H9 (cell line): Measurements from ENCODE around the gene SEMA4D. TPM values are rescaled to one million over a fixed set of nuclear protein-coding genes. Genes with fewer than 3 reads are reported as not detected.
A peak's percentile ranks its signal among the peaks of the same experiment; 100 is the strongest.

ENCODE experiments used
- DNase-seq: peaks from one replicate; pipeline ENCODE4 v3.0.0-alpha.2; 2017
- H2AFZ ChIP-seq: one replicate; pipeline ENCODE4 v1.6.1; 2013; ENCODE audit warnings: mild to moderate bottlenecking, low read length, control low read depth, moderate library complexity
- H2AK5ac ChIP-seq: 2 replicates; pipeline ENCODE4 v1.6.1; 2013; ENCODE audit warnings: low read length, control low read depth, mixed read lengths; ENCODE audit not compliant: insufficient read length
- H2BK120ac ChIP-seq: one replicate; pipeline ENCODE4 v1.6.1; 2013; ENCODE audit warnings: low read depth, mild to moderate bottlenecking, low read length, control low read depth, inconsistent platforms; ENCODE audit not compliant: poor library complexity, severe bottlenecking
- H2BK12ac ChIP-seq: 2 replicates; pipeline ENCODE4 v1.6.1; 2013; ENCODE audit warnings: low read length, control low read depth, mixed read lengths, low read depth; ENCODE audit not compliant: insufficient read length
- H2BK15ac ChIP-seq: 2 replicates; pipeline ENCODE4 v1.6.1; 2013; ENCODE audit warnings: low read depth, low read length, control low read depth
- H2BK20ac ChIP-seq: one replicate; pipeline ENCODE4 v1.6.1; 2013; ENCODE audit warnings: low read depth, mild to moderate bottlenecking, low read length, control low read depth, inconsistent platforms; ENCODE audit not compliant: poor library complexity, severe bottlenecking
- H2BK5ac ChIP-seq: 2 replicates; pipeline ENCODE4 v1.6.1; 2013; ENCODE audit warnings: low read length, control low read depth, mixed read lengths; ENCODE audit not compliant: insufficient read length
- H3K14ac ChIP-seq: 2 replicates; pipeline ENCODE4 v1.6.1; 2013; ENCODE audit warnings: low read length, control low read depth; ENCODE audit not compliant: insufficient read depth
- H3K18ac ChIP-seq: 2 replicates; pipeline ENCODE4 v1.6.1; 2013; ENCODE audit warnings: low read depth, mild to moderate bottlenecking, mixed read lengths, low read length, control low read depth; ENCODE audit not compliant: insufficient read length
- H3K23ac ChIP-seq: 2 replicates; pipeline ENCODE4 v1.6.1; 2013; ENCODE audit warnings: low read length, control low read depth, mixed read lengths, low read depth; ENCODE audit not compliant: insufficient read length
- H3K23me2 ChIP-seq: 2 replicates; pipeline ENCODE4 v1.6.1; 2013; ENCODE audit warnings: low read depth, mild to moderate bottlenecking, mixed read lengths, low read length, control low read depth; ENCODE audit not compliant: insufficient read length, poor library complexity, severe bottlenecking
- H3K27ac ChIP-seq: 2 replicates; pipeline ENCODE4 v1.5.1; 2013; ENCODE audit warnings: low read length, control low read depth, mixed read lengths, low read depth; ENCODE audit not compliant: insufficient read length
- H3K27me3 ChIP-seq: 2 replicates; pipeline ENCODE4 v1.6.1; 2013; ENCODE audit warnings: low read length, control low read depth, inconsistent platforms; ENCODE audit not compliant: insufficient read depth
- H3K4ac ChIP-seq: 2 replicates; pipeline ENCODE4 v1.6.1; 2013; ENCODE audit warnings: low read depth, mild to moderate bottlenecking, control low read depth, inconsistent platforms, low read length, moderate library complexity
- H3K4me1 ChIP-seq: 2 replicates; pipeline ENCODE4 v1.6.1; 2013; ENCODE audit warnings: low read length, control low read depth, inconsistent platforms; ENCODE audit not compliant: insufficient read depth
- H3K4me2 ChIP-seq: 2 replicates; pipeline ENCODE4 v1.6.1; 2013; ENCODE audit warnings: low read length, control low read depth, mixed read lengths; ENCODE audit not compliant: insufficient read length, insufficient read depth
- H3K56ac ChIP-seq: 2 replicates; pipeline ENCODE4 v1.6.1; 2013; ENCODE audit warnings: low read depth, mild to moderate bottlenecking, mixed read lengths, low read length, control low read depth; ENCODE audit not compliant: insufficient read length
- H3K79me1 ChIP-seq: 2 replicates; pipeline ENCODE4 v1.6.1; 2013; ENCODE audit warnings: low read depth, mild to moderate bottlenecking, moderate library complexity, low read length, control low read depth, inconsistent platforms; ENCODE audit not compliant: insufficient read depth, poor library complexity, severe bottlenecking
- H3K79me2 ChIP-seq: 2 replicates; pipeline ENCODE4 v1.6.1; 2013; ENCODE audit warnings: low read length, control low read depth, inconsistent platforms; ENCODE audit not compliant: insufficient read depth
- H3K9ac ChIP-seq: 2 replicates; pipeline ENCODE4 v1.6.1; 2013; ENCODE audit warnings: low read length, control low read depth, mixed read lengths; ENCODE audit not compliant: insufficient read length; ENCODE audit errors: extremely low read depth
- H3K9me3 ChIP-seq: one replicate; pipeline ENCODE4 v1.6.1; 2013; ENCODE audit warnings: low read depth, low read length, inconsistent platforms; ENCODE audit not compliant: control insufficient read depth
- H3T11ph ChIP-seq: one replicate; pipeline ENCODE4 v1.6.1; 2013; ENCODE audit warnings: mild to moderate bottlenecking, low read length, control low read depth, inconsistent platforms
- H4K20me1 ChIP-seq: one replicate; pipeline ENCODE4 v1.6.1; 2013; ENCODE audit not compliant: control insufficient read depth, insufficient read length, insufficient read depth
- H4K5ac ChIP-seq: 2 replicates; pipeline ENCODE4 v1.6.1; 2013; ENCODE audit warnings: low read depth, mild to moderate bottlenecking, mixed read lengths, low read length, control low read depth; ENCODE audit not compliant: insufficient read length
- H4K8ac ChIP-seq: replicated peaks from 2 replicates; pipeline ENCODE4 v1.6.1; 2013; ENCODE audit warnings: low read length, control low read depth, mixed read lengths, low read depth; ENCODE audit not compliant: insufficient read length
- H4K91ac ChIP-seq: 2 replicates; pipeline ENCODE4 v1.6.1; 2013; ENCODE audit warnings: low read depth, mild to moderate bottlenecking, moderate library complexity, mixed read lengths, low read length, control low read depth; ENCODE audit not compliant: insufficient read length
- H3K27ac Mint-ChIP-seq, 3 experiments: 2 replicates in 2 of 3; 3 replicates in 1 of 3; pipeline ENCODE4 v1.8.0; 2020 to 2021; ENCODE audit warnings: mixed read lengths in 3 of 3, mild to moderate bottlenecking in 1 of 3, moderate library complexity in 1 of 3
- H3K27me3 Mint-ChIP-seq: 2 replicates; pipeline ENCODE4 v1.8.0; 2021; ENCODE audit warnings: low read depth, mild to moderate bottlenecking, moderate library complexity, mixed read lengths
- H3K36me3 Mint-ChIP-seq, 3 experiments: 2 replicates in 2 of 3; 3 replicates in 1 of 3; pipeline ENCODE4 v1.8.0; 2020 to 2021; ENCODE audit warnings: low read depth in 3 of 3, mixed read lengths in 3 of 3; ENCODE audit not compliant: insufficient read depth in 1 of 3
- H3K4me1 Mint-ChIP-seq, 2 experiments: 2 replicates each; pipeline ENCODE4 v1.8.0; 2020; ENCODE audit warnings: mixed read lengths in 2 of 2
- H3K4me3 Mint-ChIP-seq, 2 experiments: 2 replicates in 1 of 2; 3 replicates in 1 of 2; pipeline ENCODE4 v1.8.0; 2020 to 2021; ENCODE audit warnings: mild to moderate bottlenecking in 2 of 2, mixed read lengths in 2 of 2, moderate library complexity in 1 of 2
- H3K9me3 Mint-ChIP-seq, 2 experiments: 2 replicates in 1 of 2; 3 replicates in 1 of 2; pipeline ENCODE4 v1.8.0; 2020; ENCODE audit warnings: mild to moderate bottlenecking in 2 of 2, mixed read lengths in 2 of 2, moderate library complexity in 1 of 2
- CTCF ChIP-seq: fragments of 200-600 bp; sonication (generic); conservative IDR thresholded peaks from 3 replicates; pipeline ENCODE4 v1.8.0; 2021; ENCODE audit warnings: antibody characterized with exemption, mild to moderate bottlenecking
- WGBS: extraction: QIAGEN DNeasy Blood & Tissue Kit; methylation state at CpG from one replicate; pipeline ENCODE4 v1.1.7; 2013; ENCODE audit warnings: missing lambda C conversion rate, low lambda C conversion rate, mixed read lengths; ENCODE audit not compliant: insufficient read length; ENCODE audit errors: extremely low coverage; 5-methylcytosine and 5-hydroxymethylcytosine counted together
- total RNA-seq: library from RNA; stranded (reverse); gene quantifications from 2 replicates; pipeline ENCODE4 v1.2.1, GENCODE V29; 2021

SEMA4D gene
- total RNA-seq, 1 experiment from 2014 or later: 47.2 TPM

DNA sequence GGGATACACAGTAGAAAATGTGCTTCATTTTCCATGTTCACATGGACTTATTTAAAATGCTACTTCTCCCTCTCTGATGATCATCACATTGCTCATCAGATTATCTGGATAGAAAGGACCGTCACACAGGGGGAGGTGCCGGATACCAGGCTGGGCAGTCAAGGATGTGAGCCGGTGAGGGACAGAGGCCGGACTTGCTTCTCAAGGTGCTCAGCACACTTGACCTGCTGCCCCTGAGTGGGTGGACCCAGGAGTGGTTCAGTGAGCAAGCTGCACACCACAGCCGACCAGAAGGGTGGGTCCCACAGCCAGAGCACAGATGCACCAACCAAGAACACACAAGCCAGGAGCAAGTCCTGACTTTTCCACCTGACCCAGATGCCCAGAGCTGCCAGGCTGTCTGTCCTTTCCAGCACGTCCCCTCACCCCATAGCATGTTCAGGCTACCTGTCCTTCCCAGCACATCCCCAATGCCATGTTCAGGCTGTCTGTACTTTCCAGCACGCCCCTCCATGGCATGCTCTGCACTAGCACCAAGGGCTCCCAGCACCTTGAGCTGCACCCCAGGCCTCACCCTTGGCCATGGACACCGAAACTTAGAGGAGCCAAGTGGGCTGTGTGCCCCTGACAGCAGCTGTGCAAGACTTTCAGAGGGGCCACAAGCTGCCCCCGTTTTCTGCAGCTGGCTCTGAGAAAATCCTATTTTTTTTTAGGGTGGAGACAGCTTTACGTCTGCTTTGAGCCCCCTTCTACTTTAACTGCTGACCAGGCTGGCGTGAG, 101.8 kb downstream of the SEMA4D start:
- Histone ChIP-seq H4K8ac (no peak overlapping the region), H4K5ac (no peak overlapping the region), H2BK12ac (no peak overlapping the region), H3K4me2 (no peak overlapping the region), H3K4me1 (no peaks in the 10 kb centered on the region), H3K14ac (no peak overlapping the region), H2AK5ac (no peak overlapping the region), H3K27ac (no peak overlapping the region), H3K18ac (no peak overlapping the region), H4K91ac (no peak overlapping the region), H3K56ac (no peak overlapping the region), H3K23ac (no peak overlapping the region), H3T11ph (no peak overlapping the region), H3K79me2 (no peaks in the 10 kb centered on the region), H2BK120ac (no peak overlapping the region), H3K9me3 (no peaks in the 10 kb centered on the region), H2BK15ac (no peak overlapping the region), H3K9ac (no peak overlapping the region), H4K20me1 (no peaks in the 10 kb centered on the region), H2BK5ac (no peak overlapping the region), H3K27me3 (no peaks in the 10 kb centered on the region), H3K4ac (no peak overlapping the region), H3K79me1 (no peaks in the 10 kb centered on the region), H2BK20ac (no peak overlapping the region), H3K23me2 (no peaks in the 10 kb centered on the region), H2AFZ (no peak overlapping the region)
- H3K27ac Mint-ChIP-seq: peak overlapping the region in 1 of 3 experiments; percentile 44; a peak in 1 of 7 replicates
- H3K4me3 Mint-ChIP-seq: no peak overlapping the region
- H3K4me1 Mint-ChIP-seq: no peaks in the 10 kb centered on the region
- no peak for DNase-seq
- no peak for TF ChIP-seq CTCF
- H3K9me3 Mint-ChIP-seq: no peaks in the 10 kb centered on the region
- WGBS: no CpG with 5 or more reads among the region's 11 CpGs
- peaks cover 46 to 82% (median 78%) of the 10 kb centered on the region in 3 experiments for H3K36me3 Mint-ChIP-seq
- H3K27me3 Mint-ChIP-seq: no peaks in the 10 kb centered on the region; the same call in 1 of the 2 replicates
